Activated T-cell treated with anti-CD3 and anti-CD28 coated beads, Interleukin-2, amount 50 U/mL, for 24 hours (primary cell): Measurements from ENCODE around the gene ELMO1.

ENCODE experiments used
- DNase-seq: peaks from one replicate; pipeline ENCODE4 v3.0.0-alpha.2; 2020
- H3K27ac Mint-ChIP-seq: 2 replicates; pipeline ENCODE4 v1.8.0; 2020; ENCODE audit warnings: mild to moderate bottlenecking, mixed read lengths
- H3K27me3 Mint-ChIP-seq: 2 replicates; pipeline ENCODE4 v1.8.0; 2020; ENCODE audit warnings: mixed read lengths
- H3K36me3 Mint-ChIP-seq: 2 replicates; pipeline ENCODE4 v1.8.0; 2020; ENCODE audit warnings: low read depth, mixed read lengths
- H3K4me1 Mint-ChIP-seq: 2 replicates; pipeline ENCODE4 v1.8.0; 2020; ENCODE audit warnings: low read depth, mixed read lengths
- H3K4me3 Mint-ChIP-seq: 2 replicates; pipeline ENCODE4 v1.8.0; 2020; ENCODE audit warnings: mild to moderate bottlenecking, moderate library complexity, mixed read lengths
- H3K9me3 Mint-ChIP-seq: 2 replicates; pipeline ENCODE4 v1.8.0; 2020; ENCODE audit warnings: mixed read lengths

The ELMO1 gene

DNA sequence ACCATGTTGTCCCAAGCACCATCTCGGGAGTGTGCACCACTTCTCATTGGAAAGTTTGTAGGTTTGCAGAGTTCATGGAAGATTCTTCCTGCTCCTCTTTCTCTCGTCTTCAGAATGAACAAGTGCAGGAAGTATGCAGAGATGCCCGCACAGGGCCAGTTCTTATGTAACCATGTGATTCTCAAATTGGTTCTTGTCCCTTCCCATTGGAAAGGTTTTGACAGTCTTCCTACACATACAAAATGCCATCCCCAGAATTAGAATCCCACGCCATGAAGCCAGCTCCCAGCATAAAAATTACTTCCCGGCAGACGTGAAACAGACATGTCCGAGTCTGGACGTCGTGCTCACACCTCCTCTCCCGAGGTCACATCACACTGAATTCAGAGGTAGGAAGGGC, 251.6 kb downstream of the ELMO1 start:
- H3K27me3 Mint-ChIP-seq, result no peaks in the 10 kb centered on the region
- no peaks in the 10 kb centered on the region for H3K9me3 Mint-ChIP-seq
- H3K4me3 Mint-ChIP-seq, result no peak overlapping the region
- peaks cover 84% of the 10 kb centered on the region for H3K36me3 Mint-ChIP-seq
- H3K27ac Mint-ChIP-seq, result no peak overlapping the region
- H3K4me1 Mint-ChIP-seq, result peaks cover 10% of the 10 kb centered on the region
- no peak for DNase-seq

DNA sequence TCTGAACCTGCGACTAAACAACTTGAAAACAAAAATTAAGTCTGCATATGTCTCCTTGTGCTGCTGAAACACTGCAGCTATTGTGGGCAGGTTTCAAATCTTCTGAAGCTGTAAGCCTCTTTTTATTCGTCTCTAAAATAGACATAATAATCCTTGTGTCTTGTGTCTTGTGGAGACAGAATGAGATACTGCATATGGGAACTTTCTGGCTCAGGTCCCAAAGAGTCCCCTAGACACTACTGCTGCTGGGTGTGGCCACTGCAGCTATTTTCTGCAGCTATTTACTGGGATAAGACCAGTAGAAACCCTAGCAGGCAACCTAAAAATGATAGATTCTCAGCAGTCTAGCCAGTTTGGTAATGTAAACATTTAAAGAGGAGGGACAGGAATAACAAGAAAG, 252.0 kb downstream of the ELMO1 start:
- no peaks in the 10 kb centered on the region for H3K27me3 Mint-ChIP-seq
- peaks cover 87% of the 10 kb centered on the region for H3K36me3 Mint-ChIP-seq
- H3K4me3 Mint-ChIP-seq, result no peak overlapping the region
- H3K4me1 Mint-ChIP-seq, result peaks cover 10% of the 10 kb centered on the region
- no peaks in the 10 kb centered on the region for H3K9me3 Mint-ChIP-seq
- no peak for DNase-seq
- no peak overlapping the region for H3K27ac Mint-ChIP-seq

DNA sequence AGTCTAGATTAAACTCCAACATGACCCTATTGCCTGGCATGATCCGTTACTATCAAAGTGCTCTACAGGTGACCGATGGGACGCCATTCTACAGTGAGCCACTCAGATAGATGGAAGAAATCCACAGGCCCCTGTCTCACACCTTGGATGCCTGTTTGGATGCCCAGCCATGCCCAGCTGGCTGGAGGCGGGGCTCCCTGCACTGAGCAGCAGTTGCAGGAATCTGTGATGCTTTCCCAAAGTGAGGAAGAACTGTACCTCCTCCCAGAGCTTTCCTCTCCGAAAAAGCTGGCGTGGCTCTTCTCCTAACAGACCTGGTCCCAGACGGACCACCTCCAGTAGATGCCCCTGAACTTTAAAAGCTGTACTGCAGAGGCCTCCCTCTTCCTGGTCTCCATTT, 253.3 kb downstream of the ELMO1 start:
- Mint-ChIP-seq H3K27me3 (no peaks in the 10 kb centered on the region), H3K27ac (no peak overlapping the region)

DNA sequence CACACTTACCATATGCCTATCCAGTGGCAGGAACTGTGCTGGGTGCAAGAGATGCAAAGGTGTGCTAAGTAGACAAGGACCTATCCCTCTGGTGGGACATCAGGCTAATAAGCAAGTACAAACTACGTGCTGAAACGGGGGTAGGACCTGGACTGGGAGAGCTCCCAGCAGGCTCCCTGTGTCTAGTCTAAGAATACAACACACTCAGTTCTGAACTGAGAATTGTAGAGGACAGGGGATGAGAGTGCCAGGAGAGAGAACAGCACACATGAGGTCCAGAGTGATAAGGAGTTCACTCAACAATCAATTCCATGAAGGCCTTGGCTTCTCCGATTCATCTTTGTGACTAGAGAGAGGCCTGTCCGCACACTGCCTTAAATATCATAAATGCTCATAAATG, 253.7 kb downstream of the ELMO1 start:
- Mint-ChIP-seq H3K27ac (no peak overlapping the region), H3K27me3 (no peaks in the 10 kb centered on the region), H3K36me3 (peaks cover 81% of the 10 kb centered on the region)

More for the DNA sequence above, 253.3 kb downstream of the ELMO1 start:
- Mint-ChIP-seq H3K9me3 (no peaks in the 10 kb centered on the region), H3K36me3 (peaks cover 84% of the 10 kb centered on the region), H3K4me3 (no peak overlapping the region), H3K4me1 (peaks cover 11% of the 10 kb centered on the region)
- no peak for DNase-seq

DNA sequence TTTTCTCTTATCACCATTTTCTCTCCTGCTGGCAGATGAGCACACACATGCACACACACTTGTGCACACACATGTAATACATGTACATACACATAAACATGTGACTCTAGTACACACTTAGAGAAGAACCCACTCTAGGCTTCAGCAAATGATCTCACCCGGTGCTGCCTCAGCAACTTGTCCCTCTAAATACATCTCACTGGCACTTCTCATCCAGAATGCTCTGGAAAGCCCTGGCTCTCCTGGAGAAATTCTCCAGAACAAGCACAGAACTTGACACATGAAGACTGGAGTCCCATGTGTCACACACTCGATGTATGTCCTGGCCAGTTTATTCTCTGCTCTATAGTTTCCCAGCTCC, 254.9 kb downstream of the ELMO1 start:
- peaks cover 9% of the 10 kb centered on the region for H3K4me1 Mint-ChIP-seq
- no peak overlapping the region for H3K4me3 Mint-ChIP-seq
- no peak overlapping the region for H3K27ac Mint-ChIP-seq
- no peaks in the 10 kb centered on the region for H3K27me3 Mint-ChIP-seq
- no peak for DNase-seq
- H3K9me3 Mint-ChIP-seq, result no peaks in the 10 kb centered on the region
- H3K36me3 Mint-ChIP-seq, result peaks cover 82% of the 10 kb centered on the region

More for the DNA sequence above, 253.7 kb downstream of the ELMO1 start:
- H3K4me3 Mint-ChIP-seq, result no peak overlapping the region
- H3K4me1 Mint-ChIP-seq, result peaks cover 11% of the 10 kb centered on the region
- no peaks in the 10 kb centered on the region for H3K9me3 Mint-ChIP-seq
- no peak for DNase-seq

DNA sequence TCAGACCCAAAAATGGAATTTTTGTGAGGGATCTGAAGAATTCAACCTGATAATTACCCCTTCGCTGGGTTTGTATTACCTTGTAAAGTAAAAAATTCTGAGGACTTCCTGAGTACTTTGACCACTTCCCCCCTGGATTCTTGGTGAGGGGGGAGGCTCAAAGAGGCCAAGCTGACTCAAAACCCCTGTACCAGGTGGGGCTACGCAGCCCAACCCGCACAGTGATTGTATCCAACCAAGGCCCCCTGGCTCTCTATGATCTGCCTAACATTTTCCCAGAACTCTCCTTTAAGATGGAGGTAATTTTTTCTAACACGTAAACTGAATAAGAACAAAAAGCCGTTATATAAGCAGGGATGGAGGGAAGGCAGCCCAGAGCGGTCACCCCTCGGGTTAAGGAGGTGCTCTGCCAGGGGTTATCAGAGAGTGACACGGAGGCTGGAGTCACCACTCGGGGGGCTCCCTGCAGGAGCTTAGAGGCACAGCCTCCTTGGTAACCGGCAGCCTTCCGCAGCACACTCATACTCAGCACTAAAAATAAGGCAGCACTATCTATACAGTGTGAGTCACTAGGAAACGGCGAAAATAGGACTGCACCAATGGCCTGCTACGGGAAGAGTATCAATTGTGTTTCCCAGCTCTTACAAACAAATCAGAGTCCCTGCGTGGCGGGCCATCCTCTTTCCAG, 255.4 kb downstream of the ELMO1 start:
- no peak for DNase-seq
- no peak overlapping the region for H3K4me3 Mint-ChIP-seq
- no peaks in the 10 kb centered on the region for H3K9me3 Mint-ChIP-seq
- no peak overlapping the region for H3K27ac Mint-ChIP-seq
- H3K36me3 Mint-ChIP-seq, result peaks cover 80% of the 10 kb centered on the region
- H3K27me3 Mint-ChIP-seq, result no peaks in the 10 kb centered on the region
- H3K4me1 Mint-ChIP-seq, result peaks cover 9% of the 10 kb centered on the region

DNA sequence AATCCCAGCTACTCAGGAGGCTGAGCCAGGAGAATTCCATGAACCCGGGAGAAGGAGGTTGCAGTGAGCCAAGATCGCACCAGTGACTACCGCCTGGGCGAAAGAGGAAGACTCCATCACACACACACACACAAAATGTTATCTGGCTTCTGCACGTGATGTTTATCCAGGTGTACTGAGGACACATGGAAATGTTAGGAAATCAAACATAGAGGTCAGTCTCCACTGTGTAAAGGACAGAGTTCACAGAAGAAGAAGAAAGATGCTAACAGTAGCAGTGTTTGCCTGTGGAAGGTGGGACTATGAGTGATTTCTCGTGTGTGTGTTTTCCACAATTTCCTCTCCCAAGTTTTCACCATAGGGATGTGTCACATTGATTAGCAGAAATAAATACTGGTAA, 256.9 kb downstream of the ELMO1 start:
- Mint-ChIP-seq H3K4me1 (peaks cover 20% of the 10 kb centered on the region), H3K4me3 (no peak overlapping the region), H3K27ac (no peak overlapping the region), H3K9me3 (no peaks in the 10 kb centered on the region), H3K27me3 (no peaks in the 10 kb centered on the region), H3K36me3 (peaks cover 73% of the 10 kb centered on the region)
- DNase-seq, result no peak

DNA sequence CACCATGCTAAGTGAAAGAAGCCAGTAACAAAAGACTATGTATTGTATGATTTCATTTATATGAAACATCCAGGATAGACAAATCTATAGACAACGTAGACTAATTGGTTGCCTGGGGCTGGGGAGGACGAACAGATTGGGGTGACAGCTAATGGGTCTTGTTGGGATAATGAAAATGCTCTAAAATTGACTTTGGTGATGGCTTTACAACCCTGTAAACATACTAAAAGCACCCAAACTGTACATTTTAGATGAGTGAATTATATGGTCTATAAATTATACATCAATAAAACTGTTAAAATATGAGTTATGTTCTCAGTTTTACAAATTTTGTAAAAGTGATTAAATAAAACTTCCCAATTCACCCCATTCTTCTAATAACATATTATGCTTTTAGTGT, 261.5 kb downstream of the ELMO1 start:
- Mint-ChIP-seq H3K4me3 (no peak overlapping the region), H3K27me3 (no peaks in the 10 kb centered on the region)

DNA sequence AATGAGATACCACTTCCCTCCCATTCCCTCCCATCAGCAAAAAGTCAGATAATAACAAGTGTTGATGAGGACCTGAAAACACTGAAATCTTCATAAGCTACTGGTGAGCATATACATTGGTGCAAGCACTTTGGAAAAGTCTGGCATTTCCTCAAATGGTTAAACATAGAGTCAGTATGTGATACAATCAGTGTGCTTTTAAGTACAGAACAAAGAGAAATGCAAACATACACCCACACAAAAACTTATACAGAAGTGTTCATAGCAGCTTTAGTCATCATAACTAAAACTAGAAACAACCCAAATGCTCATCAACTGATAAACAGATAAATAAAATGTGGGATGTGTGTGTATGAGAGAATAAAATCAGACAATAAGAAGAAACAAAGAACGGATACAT, 261.9 kb downstream of the ELMO1 start:
- Mint-ChIP-seq H3K9me3 (no peaks in the 10 kb centered on the region), H3K4me1 (peaks cover 25% of the 10 kb centered on the region), H3K27ac (peak overlapping the region; percentile 7), H3K36me3 (peaks cover 46% of the 10 kb centered on the region), H3K27me3 (no peaks in the 10 kb centered on the region), H3K4me3 (no peak overlapping the region)
- no peak for DNase-seq

More for the DNA sequence above, 261.5 kb downstream of the ELMO1 start:
- peaks cover 25% of the 10 kb centered on the region for H3K4me1 Mint-ChIP-seq
- no peak for DNase-seq
- H3K36me3 Mint-ChIP-seq, result peaks cover 51% of the 10 kb centered on the region
- no peaks in the 10 kb centered on the region for H3K9me3 Mint-ChIP-seq
- H3K27ac Mint-ChIP-seq, result no peak overlapping the region

DNA sequence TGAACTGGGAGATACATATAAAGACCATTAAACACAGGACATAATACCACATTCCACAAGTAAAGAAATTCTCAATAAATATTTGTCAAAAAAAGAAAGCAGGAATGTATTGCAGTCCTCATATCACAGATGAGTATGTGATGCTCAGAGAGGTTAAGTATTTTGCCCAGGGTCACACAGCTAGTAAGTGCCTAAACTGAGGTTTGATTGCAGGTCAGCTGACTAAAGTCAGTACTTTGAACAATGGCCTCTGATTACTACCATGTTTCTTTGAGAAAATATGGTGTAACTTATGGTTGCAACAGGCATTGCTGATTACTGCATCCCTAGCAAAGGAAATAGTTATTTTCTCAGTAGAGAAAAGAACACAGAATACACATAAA, 267.1 kb downstream of the ELMO1 start:
- no peak for DNase-seq

DNA sequence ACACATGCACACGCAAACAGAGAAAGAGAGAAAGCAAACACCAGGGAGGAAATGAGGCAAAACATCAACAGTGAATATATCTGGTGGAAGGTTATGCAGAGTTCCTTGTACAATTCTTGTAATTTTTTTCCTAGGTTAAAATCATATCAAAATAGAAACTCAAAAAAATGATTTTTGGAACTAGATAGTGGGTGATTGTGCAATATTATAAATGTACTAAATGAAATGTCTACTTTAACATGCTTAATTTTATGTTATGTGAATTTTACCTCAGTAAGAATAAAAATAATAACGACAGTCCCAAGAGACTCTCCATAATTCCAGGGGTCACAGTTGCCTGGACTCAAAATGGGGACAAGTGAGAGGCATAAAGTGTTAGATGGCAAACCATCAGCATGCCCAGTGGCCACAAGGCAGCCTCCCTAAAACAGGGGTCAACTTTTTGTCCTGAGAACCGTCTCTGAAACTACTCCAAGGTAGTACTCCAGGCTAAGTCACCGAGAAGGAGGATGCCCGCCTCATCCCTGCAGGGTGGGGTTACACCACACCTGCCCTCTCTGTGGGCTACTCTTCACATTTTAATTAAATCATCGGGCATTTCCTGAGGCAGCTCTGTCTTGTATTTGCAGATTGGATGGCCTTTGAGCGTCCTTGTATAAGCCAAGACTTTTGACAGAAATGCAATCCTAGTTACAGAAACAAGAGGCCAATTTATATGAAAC, 267.7 kb downstream of the ELMO1 start:
- no peaks in the 10 kb centered on the region for H3K9me3 Mint-ChIP-seq

More for the DNA sequence above, 267.1 kb downstream of the ELMO1 start:
- Mint-ChIP-seq H3K36me3 (peaks cover 57% of the 10 kb centered on the region), H3K4me1 (peaks cover 23% of the 10 kb centered on the region), H3K27ac (no peak overlapping the region), H3K9me3 (no peaks in the 10 kb centered on the region), H3K4me3 (no peak overlapping the region), H3K27me3 (no peaks in the 10 kb centered on the region)

DNA sequence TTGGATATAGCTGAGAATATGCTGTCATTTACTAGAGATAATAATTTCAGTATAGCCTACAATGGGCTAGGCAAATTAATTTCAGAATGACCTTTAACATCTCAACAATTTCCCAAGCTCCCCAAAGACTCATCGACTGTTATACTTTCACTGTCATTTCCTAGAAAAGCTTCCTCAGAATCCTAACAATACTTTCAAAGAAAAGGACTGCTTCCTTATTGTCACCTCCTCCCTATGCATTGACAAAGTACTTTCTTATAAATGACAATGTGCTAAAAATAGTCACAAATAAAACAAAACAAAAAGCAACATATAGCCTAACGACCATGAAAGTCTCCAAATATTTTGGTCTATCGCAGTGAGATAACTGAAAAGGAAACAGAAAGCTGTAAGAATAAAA, 272.6 kb downstream of the ELMO1 start:
- H3K27ac Mint-ChIP-seq, result no peak overlapping the region
- H3K36me3 Mint-ChIP-seq, result peaks cover 84% of the 10 kb centered on the region
- no peaks in the 10 kb centered on the region for H3K9me3 Mint-ChIP-seq
- H3K4me3 Mint-ChIP-seq, result no peak overlapping the region
- peaks cover 17% of the 10 kb centered on the region for H3K4me1 Mint-ChIP-seq
- no peaks in the 10 kb centered on the region for H3K27me3 Mint-ChIP-seq
- no peak for DNase-seq

More for the DNA sequence above, 267.7 kb downstream of the ELMO1 start:
- Mint-ChIP-seq H3K27me3 (no peaks in the 10 kb centered on the region), H3K4me3 (no peak overlapping the region), H3K36me3 (peaks cover 59% of the 10 kb centered on the region), H3K4me1 (peaks cover 21% of the 10 kb centered on the region), H3K27ac (no peak overlapping the region)
- DNase-seq, result no peak

DNA sequence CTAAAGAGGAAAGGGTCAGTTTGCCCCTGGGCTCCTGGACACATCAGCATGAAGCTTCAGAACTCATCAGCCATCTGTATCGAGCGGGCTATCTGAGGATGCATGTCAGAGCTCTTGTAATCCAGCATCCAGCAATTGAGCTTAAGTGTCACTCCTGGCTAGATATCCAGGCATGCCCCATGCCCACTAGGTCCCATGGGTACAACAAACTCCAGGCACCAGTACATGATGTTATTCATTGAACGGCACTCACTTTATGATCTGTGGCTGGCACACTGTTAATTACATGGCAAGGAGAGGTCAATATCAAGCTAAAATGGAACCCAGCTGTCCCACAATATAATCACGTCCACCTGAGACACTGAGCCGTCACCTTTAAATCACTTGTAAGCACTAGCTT, 274.2 kb downstream of the ELMO1 start:
- H3K9me3 Mint-ChIP-seq, result peaks cover 1% of the 10 kb centered on the region
- no peaks in the 10 kb centered on the region for H3K27me3 Mint-ChIP-seq
- peaks cover 15% of the 10 kb centered on the region for H3K4me1 Mint-ChIP-seq
- H3K4me3 Mint-ChIP-seq, result no peak overlapping the region
- H3K36me3 Mint-ChIP-seq, result peaks cover 82% of the 10 kb centered on the region
- H3K27ac Mint-ChIP-seq, result no peak overlapping the region
- no peak for DNase-seq

DNA sequence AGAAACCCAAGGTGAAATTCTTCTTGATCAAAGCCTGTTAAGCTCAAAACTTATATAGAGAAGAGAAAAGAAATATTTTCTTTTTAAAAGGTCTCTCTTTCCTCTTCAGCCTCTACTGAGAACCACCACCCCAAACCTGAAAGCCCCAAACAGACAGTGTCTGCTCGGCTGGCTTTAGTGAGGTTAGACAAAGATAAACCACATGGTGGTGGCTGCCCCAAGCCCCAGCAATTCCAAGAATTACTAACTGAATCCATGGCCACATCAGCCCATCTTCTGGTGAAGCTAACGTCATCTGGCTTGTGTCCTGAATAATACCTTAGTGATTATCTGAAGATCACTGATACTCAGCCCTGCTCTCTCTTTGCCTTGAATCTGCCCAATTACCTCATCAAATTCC, 275.0 kb downstream of the ELMO1 start:
- H3K9me3 Mint-ChIP-seq, result peaks cover 3% of the 10 kb centered on the region
- no peak overlapping the region for H3K4me3 Mint-ChIP-seq
- peaks cover 13% of the 10 kb centered on the region for H3K4me1 Mint-ChIP-seq
- no peak overlapping the region for H3K27ac Mint-ChIP-seq
- DNase-seq, result no peak
- H3K27me3 Mint-ChIP-seq, result no peaks in the 10 kb centered on the region
- peaks cover 82% of the 10 kb centered on the region for H3K36me3 Mint-ChIP-seq

DNA sequence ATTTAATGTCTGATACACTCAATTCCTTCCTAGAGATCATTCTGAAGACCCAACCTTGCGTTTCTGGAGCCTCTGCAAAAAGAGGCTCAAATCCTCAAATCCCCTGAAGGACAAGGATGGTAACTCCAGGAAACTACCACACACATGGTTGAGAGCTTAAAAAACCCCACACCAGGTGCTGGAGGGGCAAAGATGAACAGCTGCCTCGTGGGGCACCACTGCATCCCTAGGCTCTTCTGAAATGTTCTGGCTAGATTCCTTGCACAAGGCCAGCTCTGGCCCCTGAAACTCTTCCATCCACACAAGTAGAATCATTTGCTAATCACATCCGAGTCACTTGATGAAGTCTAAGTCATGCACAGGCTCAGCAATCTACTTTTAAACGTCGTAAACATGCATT, 286.6 kb downstream of the ELMO1 start:
- no peaks in the 10 kb centered on the region for H3K4me1 Mint-ChIP-seq
- no peak for DNase-seq
- H3K9me3 Mint-ChIP-seq, result peaks cover 8% of the 10 kb centered on the region
- H3K36me3 Mint-ChIP-seq, result peaks cover 66% of the 10 kb centered on the region
- H3K4me3 Mint-ChIP-seq, result no peak overlapping the region
- H3K27ac Mint-ChIP-seq, result no peak overlapping the region
- no peaks in the 10 kb centered on the region for H3K27me3 Mint-ChIP-seq
